ENCODE measurements around the gene NMNAT2. TPM values are rescaled to one million over a fixed set of nuclear protein-coding genes. Genes with fewer than 3 reads are reported as not detected.
A peak's percentile ranks its signal among the peaks of the same experiment; 100 is the strongest.

The NMNAT2 gene
- total RNA-seq, 1 donor from 2014 or later, result 0.50 TPM

DNA sequence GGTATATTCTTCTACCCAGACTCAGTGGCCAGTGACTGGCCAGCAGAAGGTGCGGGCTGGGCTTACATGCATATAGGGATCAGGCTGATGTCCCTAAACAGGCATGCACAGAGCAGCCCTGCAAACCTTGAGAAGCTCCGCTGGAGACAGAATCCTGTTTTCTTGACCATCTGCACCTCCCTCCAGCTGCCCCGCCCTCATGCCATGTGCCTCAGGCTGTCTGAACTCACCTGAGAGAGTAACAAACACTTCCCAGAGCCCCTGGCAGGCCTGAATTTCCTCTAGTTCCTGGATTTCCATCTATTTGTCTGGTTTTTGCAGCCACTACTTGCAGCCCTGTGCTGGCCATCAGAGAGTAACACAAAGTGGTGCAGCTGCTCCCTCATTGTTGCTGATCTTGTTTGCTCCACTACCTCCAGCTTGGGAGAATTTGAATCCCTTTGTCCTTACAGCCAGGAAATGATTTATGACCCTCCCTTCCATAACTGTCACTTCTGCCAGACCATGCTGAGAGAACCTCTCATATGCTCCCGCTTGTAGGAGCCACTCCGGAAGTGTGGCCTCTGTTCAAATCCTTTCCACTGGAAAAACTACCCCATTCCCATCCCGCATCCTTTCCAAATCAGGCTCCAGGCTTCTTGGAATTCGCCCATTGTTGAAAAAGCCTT lies 113.6 kb downstream of the NMNAT2 start:
- no peaks in the 10 kb centered on the region for H4K20me1 ChIP-seq (ENCODE audit: insufficient read depth, low read length)
- no peak overlapping the region for H3K4me3 ChIP-seq (ENCODE audit: insufficient read depth, low read depth, low read length)
- H2AFZ ChIP-seq (ENCODE audit: low read depth, low read length), result no peak overlapping the region
- Mint-ChIP-seq H3K4me1 (ENCODE audit: low read depth, unreplicated experiment) (peaks cover 10% of the 10 kb centered on the region), H3K27ac (ENCODE audit: unreplicated experiment) (no peak overlapping the region), H3K27me3 (ENCODE audit: low read depth, unreplicated experiment) (no peaks in the 10 kb centered on the region), H3K4me3 (ENCODE audit: unreplicated experiment) (no peak overlapping the region), H3K36me3 (ENCODE audit: low read depth, unreplicated experiment) (no peaks in the 10 kb centered on the region), H3K9me3 (ENCODE audit: unreplicated experiment) (peaks cover 3% of the 10 kb centered on the region)
- no peak for DNase-seq (ENCODE audit: low read depth)
- H3K9ac ChIP-seq (ENCODE audit: low read length), result no peak overlapping the region
- H3K36me3 ChIP-seq (ENCODE audit: insufficient read depth, low read length), result no peaks in the 10 kb centered on the region
- H3K27me3 ChIP-seq (ENCODE audit: insufficient read depth, low read length), result no peaks in the 10 kb centered on the region
- TF ChIP-seq EZH2 (IDR thresholded peaks at IDR 0.05; ENCODE audit: insufficient read depth, low read length), result no peak
- TF ChIP-seq, protein P1, sequence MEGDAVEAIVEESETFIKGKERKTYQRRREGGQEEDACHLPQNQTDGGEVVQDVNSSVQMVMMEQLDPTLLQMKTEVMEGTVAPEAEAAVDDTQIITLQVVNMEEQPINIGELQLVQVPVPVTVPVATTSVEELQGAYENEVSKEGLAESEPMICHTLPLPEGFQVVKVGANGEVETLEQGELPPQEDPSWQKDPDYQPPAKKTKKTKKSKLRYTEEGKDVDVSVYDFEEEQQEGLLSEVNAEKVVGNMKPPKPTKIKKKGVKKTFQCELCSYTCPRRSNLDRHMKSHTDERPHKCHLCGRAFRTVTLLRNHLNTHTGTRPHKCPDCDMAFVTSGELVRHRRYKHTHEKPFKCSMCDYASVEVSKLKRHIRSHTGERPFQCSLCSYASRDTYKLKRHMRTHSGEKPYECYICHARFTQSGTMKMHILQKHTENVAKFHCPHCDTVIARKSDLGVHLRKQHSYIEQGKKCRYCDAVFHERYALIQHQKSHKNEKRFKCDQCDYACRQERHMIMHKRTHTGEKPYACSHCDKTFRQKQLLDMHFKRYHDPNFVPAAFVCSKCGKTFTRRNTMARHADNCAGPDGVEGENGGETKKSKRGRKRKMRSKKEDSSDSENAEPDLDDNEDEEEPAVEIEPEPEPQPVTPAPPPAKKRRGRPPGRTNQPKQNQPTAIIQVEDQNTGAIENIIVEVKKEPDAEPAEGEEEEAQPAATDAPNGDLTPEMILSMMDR (IDR thresholded peaks at IDR 0.05; ENCODE audit: insufficient read depth, low read depth, low read length), result no peak
- no peaks in the 10 kb centered on the region for H3K79me2 ChIP-seq (ENCODE audit: insufficient read depth, low read length)
- no peaks in the 10 kb centered on the region for H3K4me1 ChIP-seq (ENCODE audit: insufficient read depth, low read length)
- H3K9me3 ChIP-seq (ENCODE audit: insufficient read depth, low read depth, low read length), result no peaks in the 10 kb centered on the region
- no peak overlapping the region for H3K27ac ChIP-seq (ENCODE audit: low read depth, low read length)
- H3K4me2 ChIP-seq (ENCODE audit: low read length), result no peak overlapping the region
- FAIRE-seq, result no peak

DNA sequence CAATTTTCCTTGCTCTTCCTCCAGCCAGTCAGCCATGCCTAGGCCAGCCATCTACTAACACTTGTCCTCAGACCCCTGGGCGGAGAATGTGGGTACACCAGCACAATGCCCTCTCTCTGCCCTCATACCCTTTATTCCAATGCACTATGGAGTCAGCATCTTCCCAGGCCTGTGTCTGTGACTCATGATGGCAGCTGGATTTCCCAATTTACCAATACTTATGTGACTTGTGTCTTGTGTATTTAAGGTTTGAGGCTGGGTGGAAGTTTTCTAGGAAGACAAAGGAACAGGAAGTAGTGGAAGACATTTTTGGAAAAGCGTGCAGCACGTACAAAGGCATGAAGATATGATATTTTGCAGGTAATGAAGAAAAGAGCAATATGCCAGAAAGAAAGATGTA lies 114.3 kb downstream of the NMNAT2 start:
- FAIRE-seq, result no peak
- H2AFZ ChIP-seq (ENCODE audit: low read depth, low read length), result no peak overlapping the region

DNA sequence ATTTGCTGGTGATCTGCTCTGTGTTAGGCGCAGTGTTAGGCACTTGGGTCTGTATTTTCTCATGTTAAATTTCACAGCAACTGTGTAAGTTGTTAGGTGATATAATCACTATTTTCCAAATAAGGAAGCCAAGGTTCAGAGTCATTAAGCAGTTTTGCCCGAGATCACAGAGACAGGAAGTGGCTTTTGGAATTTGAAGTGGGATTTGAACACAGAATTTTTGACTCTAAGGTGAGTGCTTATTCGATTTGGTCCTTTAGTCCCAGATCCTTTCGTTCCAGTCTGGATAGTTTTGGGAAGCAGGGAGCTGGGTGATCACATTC lies 114.9 kb downstream of the NMNAT2 start:
- Mint-ChIP-seq H3K9me3 (ENCODE audit: unreplicated experiment) (no peaks in the 10 kb centered on the region), H3K27ac (ENCODE audit: unreplicated experiment) (no peak overlapping the region), H3K4me3 (ENCODE audit: unreplicated experiment) (no peak overlapping the region), H3K36me3 (ENCODE audit: low read depth, unreplicated experiment) (no peaks in the 10 kb centered on the region), H3K4me1 (ENCODE audit: low read depth, unreplicated experiment) (peaks cover 10% of the 10 kb centered on the region), H3K27me3 (ENCODE audit: low read depth, unreplicated experiment) (no peaks in the 10 kb centered on the region)
- Histone ChIP-seq H3K4me2 (ENCODE audit: low read length) (no peak overlapping the region), H3K36me3 (ENCODE audit: insufficient read depth, low read length) (no peaks in the 10 kb centered on the region), H3K4me1 (ENCODE audit: insufficient read depth, low read length) (no peaks in the 10 kb centered on the region), H3K79me2 (ENCODE audit: insufficient read depth, low read length) (no peaks in the 10 kb centered on the region), H3K9me3 (ENCODE audit: insufficient read depth, low read depth, low read length) (no peaks in the 10 kb centered on the region), H3K27me3 (ENCODE audit: insufficient read depth, low read length) (no peaks in the 10 kb centered on the region), H4K20me1 (ENCODE audit: insufficient read depth, low read length) (no peaks in the 10 kb centered on the region), H2AFZ (ENCODE audit: low read depth, low read length) (peak overlapping the region; percentile 40), H3K27ac (ENCODE audit: low read depth, low read length) (no peak overlapping the region), H3K9ac (ENCODE audit: low read length) (no peak overlapping the region), H3K4me3 (ENCODE audit: insufficient read depth, low read depth, low read length) (no peak overlapping the region)
- DNase-seq (ENCODE audit: low read depth), result no peak
- TF ChIP-seq EZH2 (IDR thresholded peaks at IDR 0.05; ENCODE audit: insufficient read depth, low read length), result no peak
- TF ChIP-seq, protein P1 (IDR thresholded peaks at IDR 0.05; ENCODE audit: insufficient read depth, low read depth, low read length), result no peak
- no peak for FAIRE-seq

More for the DNA sequence above, 114.3 kb downstream of the NMNAT2 start:
- Mint-ChIP-seq H3K27ac (ENCODE audit: unreplicated experiment) (no peak overlapping the region), H3K9me3 (ENCODE audit: unreplicated experiment) (peaks cover 3% of the 10 kb centered on the region), H3K27me3 (ENCODE audit: low read depth, unreplicated experiment) (no peaks in the 10 kb centered on the region), H3K4me3 (ENCODE audit: unreplicated experiment) (no peak overlapping the region), H3K4me1 (ENCODE audit: low read depth, unreplicated experiment) (peaks cover 10% of the 10 kb centered on the region), H3K36me3 (ENCODE audit: low read depth, unreplicated experiment) (no peaks in the 10 kb centered on the region)
- Histone ChIP-seq H3K27ac (ENCODE audit: low read depth, low read length) (no peak overlapping the region), H3K79me2 (ENCODE audit: insufficient read depth, low read length) (no peaks in the 10 kb centered on the region), H3K4me3 (ENCODE audit: insufficient read depth, low read depth, low read length) (no peak overlapping the region), H3K27me3 (ENCODE audit: insufficient read depth, low read length) (no peaks in the 10 kb centered on the region), H4K20me1 (ENCODE audit: insufficient read depth, low read length) (no peaks in the 10 kb centered on the region), H3K4me2 (ENCODE audit: low read length) (no peak overlapping the region), H3K36me3 (ENCODE audit: insufficient read depth, low read length) (no peaks in the 10 kb centered on the region), H3K9me3 (ENCODE audit: insufficient read depth, low read depth, low read length) (no peaks in the 10 kb centered on the region), H3K9ac (ENCODE audit: low read length) (no peak overlapping the region), H3K4me1 (ENCODE audit: insufficient read depth, low read length) (no peaks in the 10 kb centered on the region)
- TF ChIP-seq, protein P1 (IDR thresholded peaks at IDR 0.05; ENCODE audit: insufficient read depth, low read depth, low read length), result no peak
- no peak for TF ChIP-seq EZH2 (IDR thresholded peaks at IDR 0.05; ENCODE audit: insufficient read depth, low read length)
- no peak for DNase-seq (ENCODE audit: low read depth)
